ENCODE measurements around the gene ACTA2.
"Not testable (repeated sequence)": the region's sequence is repeated elsewhere in the genome, so short reads cannot be mapped to it uniquely, and the experiment has no call there.

ACTA2 gene

DNA sequence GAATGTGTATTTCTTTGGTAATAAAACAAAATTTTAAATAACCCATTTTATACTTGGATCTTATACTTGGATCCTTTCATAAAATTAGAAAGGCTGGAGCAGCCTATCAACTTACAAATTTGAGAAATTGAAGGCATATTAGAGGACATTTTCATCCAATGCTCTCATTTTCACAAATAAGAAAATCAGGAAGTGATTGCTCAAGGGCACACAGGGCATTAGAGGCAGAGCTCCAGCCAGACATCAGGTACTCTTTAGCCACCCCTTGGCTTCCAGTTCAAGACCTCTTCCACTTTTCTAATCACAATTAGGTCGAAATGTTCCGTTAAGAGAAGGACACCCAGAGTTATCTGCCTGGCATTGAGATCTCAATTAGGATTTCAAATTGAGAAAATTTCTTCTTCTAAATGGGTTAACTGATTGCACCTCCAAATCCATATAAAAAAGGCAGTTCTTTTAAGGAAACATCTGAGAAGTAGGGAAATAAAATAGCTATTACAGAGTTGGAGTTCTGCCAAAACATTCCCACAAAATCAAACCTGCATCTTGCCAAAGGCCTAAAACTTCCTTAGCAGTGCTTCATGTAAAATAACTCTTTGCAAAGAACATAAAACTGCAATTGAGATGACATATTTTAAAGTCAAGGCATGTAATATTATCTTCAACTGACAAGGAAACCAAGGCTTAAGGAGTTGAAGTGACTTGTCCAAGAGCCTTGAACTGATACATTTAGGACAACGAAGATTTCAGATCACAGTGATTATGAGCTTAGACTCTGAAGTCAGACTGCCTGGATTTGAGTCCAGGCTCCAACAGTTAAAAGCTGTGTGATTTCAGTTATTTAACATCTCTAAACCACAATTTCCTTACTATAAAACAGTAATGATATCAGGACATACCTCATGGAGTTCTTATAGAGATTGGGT is 2.4 kb downstream of the ACTA2 start:
- DNase-seq (ENCODE audit: low spot score) = no peak

DNA sequence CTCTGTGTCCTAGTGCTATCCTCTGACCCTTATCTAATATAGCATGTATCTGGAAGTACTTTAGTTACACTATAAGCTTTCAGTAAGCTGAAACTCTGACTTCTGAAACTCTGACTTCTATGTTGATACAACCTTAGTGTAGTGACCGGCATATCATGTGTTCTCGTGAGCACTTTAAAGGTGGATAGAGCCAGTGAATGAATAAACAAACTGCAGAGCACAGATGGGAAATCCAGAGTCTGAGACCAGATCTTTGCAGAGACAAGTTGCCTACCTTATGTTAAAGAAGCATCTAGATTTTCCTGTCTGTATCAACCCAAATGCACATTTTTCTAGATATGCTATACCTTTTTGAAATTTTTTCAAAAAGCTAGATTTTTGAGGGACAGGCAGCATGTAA is 3.5 kb downstream of the ACTA2 start:
- no peak for DNase-seq (ENCODE audit: low spot score)

DNA sequence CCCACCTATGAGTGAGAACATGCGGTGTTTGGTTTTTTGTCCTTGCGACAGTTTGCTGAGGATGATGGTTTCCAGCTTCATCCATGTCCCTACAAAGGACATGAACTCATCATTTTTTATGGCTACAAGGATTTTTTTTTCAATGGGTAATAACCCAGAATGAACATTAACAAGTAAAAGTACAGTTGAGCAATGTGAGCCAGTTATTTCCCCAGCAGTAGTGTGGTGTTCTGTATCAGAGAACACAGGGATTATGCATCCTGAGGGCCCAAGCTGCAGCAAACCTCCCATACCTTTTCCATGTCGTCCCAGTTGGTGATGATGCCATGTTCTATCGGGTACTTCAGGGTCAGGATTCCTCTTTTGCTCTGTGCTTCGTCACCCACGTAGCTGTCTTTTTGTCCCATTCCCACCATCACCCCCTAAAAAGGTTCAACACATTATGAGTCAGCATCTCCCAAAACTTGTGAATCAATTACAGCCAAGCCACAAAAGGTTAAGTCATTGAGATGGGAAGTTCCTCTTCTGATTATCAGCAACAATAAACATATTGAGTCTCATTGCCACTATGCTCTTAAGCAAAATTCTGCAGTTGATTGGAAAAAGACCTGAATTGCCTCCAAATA is 5.5 kb downstream of the ACTA2 start:
- no peak for DNase-seq (ENCODE audit: low spot score)

DNA sequence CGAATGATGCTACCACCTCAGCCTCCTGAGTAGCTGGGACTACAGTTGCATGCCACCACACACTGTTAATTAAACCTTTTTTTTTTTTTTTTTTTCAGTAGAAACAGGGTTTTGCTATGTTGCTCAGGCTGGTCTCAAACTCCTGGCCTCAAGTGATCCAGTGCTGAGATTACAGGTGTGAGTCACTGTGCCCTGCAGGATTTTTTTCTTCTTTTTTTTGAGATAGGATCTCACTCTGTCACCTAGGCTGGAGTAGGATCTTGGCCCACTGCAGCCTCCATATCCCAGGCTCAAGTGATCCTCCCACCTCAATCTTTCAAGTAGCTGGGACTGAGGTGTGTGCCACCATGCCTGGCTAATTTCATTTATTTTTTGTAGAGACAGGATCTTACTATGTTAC is 6.4 kb downstream of the ACTA2 start:
- DNase-seq (ENCODE audit: low spot score) = no peak

DNA sequence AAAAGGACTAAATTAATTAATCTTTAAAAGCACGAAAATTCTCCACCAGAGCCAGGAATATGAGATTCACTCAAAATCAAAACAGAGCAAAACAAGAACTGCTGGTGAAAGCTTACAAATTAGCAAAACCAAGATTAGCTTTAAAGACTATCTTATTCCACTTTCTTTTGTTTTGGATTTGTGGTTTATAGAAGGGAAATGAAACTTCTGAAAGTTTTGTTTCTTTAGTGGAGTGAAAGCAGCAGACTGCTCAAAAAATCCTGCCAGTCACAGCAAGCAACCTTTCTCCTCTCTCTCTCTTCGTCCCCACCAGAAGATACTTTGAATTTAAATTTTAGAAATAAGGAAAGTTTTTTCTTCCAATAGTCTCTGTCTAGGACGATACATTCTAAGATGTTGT is 7.8 kb downstream of the ACTA2 start:
- no peak for DNase-seq (ENCODE audit: low spot score)

DNA sequence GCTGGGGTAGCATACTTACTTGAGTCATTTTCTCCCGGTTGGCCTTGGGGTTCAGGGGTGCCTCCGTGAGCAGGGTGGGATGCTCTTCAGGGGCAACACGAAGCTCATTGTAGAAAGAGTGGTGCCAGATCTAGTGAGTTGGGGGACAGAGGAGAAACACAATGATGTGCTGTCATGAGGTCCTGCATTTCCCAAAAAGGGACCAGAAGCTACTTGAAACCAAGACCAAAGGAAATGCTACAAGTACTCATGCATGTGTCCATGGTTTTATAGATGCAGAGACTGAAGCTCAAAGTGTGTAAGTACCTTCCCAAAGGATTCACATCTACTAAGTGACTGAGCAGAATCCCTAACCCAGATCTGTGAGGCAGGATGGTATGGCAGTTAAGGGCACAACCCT is 8.8 kb downstream of the ACTA2 start:
- DNase-seq (ENCODE audit: low spot score) = no peak

DNA sequence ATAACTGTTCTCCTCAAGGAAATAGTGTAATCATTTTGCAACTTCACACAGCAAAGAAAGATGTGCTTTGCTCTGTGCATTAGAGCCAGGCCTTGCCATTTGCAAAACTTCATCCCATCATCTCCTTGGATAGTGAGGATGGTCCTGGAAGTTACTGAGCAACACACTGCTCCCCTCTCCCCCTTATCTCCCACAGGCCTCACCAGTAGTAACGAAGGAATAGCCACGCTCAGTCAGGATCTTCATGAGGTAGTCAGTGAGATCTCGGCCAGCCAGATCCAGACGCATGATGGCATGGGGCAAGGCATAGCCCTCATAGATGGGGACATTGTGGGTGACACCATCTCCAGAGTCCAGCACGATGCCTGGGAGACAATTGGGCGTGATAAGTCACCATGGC is 11.5 kb downstream of the ACTA2 start:
- DNase-seq (ENCODE audit: low spot score) = no peak

DNA sequence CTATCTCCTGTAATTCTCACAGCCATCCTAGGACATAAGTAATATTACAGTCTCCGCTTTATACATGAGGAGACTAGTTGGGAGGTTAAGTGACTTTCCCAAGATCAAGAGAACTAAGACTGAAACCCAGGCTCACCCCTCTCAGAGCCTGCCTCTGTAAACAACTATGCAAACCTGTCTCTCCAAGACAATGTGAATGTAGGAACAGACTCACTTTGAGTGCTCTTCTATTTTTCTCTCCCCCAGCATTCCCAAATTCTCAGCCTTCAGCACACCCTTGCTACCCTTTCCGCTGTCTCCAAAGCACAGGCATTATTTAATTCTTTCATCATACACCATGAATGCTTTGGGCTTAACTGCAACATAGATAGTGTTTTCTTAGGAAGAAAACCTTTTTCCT is 13.6 kb downstream of the ACTA2 start:
- DNase-seq (ENCODE audit: low spot score) = no peak

DNA sequence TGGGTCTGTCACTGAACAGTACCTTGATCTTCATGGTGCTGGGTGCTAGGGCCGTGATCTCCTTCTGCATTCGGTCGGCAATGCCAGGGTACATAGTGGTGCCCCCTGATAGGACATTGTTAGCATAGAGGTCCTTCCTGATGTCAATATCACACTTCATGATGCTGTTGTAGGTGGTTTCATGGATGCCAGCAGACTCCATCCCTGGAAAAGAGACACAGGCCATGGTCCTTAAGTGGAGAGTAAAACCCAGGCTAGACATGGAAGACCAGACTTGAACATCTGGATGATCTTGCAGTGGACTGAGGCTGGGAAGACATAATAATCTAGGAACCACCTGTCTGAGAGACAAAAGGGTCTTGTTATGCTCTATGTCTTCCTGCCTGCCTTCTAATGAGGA is 14.5 kb downstream of the ACTA2 start:
- DNase-seq (ENCODE audit: low spot score) = no peak

DNA sequence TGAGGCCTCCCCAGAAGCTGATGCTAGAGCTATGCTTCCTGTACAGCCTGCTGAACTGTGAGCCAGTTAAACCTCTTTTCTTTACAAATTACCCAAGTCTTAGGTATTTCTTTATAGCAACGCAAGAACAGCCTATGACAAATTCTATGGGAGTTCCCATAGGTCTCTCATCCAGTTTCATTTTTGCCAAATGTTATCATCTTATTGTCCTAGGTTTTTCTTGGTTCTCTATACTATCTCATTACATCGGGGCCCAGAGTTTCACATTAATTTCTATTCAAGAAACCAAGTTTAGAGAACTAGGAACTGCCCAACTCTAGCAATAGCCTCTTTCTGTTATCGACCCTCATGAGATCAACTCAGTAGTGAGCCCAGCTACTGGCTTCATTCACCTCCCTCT is 15.9 kb downstream of the ACTA2 start:
- DNase-seq (ENCODE audit: low spot score) = no peak

DNA sequence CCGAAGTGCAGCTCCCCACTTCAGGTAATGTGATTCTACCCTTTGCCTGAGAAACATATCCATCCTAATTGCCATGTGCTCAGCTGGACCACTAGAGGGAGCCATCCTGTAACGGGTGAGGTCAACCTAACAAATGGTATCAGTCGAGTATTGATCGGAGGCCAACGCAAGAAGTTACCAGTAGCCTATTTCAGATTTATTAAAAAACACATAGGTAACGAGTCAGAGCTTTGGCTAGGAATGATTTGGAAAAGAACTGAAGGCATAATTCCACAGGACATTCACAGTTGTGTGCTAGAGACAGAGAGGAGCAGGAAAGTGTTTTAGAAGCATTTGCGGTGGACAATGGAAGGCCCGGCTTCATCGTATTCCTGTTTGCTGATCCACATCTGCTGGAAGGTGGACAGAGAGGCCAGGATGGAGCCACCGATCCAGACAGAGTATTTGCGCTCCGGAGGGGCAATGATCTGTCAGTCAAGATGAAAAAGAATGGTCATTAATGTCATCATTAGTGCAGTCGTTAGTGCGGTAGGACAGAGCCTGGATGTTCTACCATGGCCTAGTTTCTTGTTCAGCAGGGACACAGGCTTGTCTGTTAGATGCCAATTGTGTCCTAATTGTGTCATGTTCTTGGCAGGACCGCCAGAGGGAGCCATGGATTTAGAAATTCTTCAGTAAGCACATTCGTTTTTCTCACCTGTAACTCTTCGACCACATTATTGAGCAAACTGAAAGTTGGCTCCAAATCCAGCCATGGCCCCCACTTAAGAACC is 17.5 kb downstream of the ACTA2 start:
- DNase-seq (ENCODE audit: low spot score) = peak; percentile 83

DNA sequence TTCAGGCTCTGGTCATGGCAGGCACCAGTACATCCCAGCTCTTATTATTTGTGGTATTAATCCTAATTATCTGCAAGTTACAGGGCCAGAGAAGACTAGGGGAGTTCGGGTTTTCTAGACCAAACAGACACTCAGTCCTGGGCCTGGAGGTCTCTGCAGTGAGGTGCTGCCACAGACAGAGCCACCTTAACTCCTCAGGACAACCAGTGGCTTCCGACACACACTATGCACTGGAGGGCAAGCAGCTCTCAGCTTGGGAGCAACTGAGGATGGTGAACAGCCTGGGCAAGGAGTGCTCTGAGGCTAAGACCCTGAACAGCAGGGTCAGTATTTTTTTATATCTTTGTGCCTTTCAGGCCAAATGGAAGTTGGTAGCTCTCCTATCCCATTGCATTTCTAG is 19.0 kb downstream of the ACTA2 start:
- DNase-seq (ENCODE audit: low spot score) = no peak

DNA sequence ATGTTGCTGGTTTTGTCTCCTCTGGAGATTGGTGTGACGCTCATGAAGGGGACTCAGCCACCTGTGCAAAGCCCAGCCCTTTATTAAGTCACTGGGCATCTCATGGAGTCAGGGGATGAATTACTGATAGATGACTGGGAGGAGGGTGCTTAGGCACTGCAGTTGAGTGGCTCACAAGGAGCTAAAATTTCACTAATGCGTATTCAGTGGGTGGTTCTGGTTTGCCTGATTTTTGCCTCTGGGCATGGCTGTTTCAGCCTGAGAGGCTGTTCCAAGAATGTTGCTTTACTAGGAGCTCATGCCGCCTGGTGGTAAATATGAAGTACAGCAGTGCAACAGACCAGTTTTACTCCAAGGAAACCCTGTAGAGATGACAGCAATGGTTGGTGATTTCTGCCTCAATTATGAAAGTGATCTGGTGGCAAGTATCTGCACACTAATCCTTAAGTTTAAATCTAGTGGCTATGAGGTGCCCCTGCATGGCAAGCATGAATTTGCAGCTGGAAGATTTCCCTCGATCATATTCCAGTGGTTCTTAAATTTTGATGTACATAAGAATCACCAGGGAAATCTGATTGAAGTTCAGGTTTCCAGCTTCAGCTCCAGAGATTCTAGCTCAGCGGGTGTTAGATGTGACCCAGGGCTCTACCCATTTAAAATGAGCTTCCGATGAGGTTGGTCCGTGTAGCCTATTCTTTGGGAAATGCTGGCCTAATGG is 19.9 kb downstream of the ACTA2 start:
- DNase-seq (ENCODE audit: low spot score) = peak; percentile 70

DNA sequence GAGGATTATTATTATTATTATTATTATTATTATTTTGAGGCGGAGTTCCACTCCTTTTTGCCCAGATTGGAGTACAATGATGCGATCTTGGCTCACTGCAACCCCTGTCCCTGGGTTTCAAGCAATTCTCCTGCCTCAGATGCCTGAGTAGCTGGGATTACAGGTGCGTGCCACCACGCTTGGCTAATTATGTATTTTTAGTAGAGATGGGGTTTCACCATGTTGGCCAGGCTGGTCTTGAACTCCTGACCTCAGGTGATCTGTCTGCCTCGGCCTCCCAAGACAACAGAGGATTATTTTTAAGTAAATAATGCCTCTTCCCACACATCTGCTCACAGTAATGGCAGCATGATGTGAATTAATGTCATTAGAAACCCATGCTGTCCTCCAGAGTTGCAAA is 20.5 kb downstream of the ACTA2 start:
- not testable (repeated sequence) for DNase-seq (ENCODE audit: low spot score)

DNA sequence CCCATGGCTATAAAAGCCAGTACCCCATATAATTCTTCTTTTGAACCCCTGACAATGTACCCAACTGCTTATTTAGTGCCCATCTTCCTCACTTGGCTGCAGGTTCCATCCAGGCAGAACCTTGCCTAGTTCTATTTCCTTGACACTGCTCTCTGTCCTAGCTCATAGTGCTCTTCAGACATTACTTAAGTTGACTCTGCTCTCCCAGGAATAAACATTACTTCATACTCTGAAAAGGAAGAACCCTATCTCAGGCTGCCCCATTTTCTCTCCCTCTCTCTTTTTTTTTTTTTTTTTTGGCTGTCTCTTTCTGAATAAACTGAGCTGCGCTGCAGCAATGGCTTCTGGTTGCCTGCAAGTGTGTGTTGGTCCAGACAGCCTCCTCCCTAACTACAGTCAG is 21.0 kb downstream of the ACTA2 start:
- no peak for DNase-seq (ENCODE audit: low spot score)

DNA sequence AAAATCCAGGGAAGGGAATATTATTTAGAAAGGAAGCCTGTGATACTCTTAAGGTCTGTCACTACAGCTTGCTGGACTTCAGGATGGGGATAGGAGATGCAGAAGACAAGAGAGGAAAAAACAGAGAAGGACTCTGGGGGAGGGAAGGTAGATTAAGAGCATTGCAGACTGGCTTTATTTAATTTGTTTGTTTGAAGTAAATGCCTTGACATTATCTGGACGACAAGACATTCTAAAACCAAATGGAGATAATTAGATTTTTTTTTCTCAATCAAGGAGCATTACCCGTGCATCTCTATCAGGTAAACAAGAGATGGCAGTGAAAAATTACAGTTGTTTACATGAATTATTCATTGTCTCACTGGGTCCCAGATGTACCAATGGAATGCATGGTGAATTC is 24.3 kb downstream of the ACTA2 start:
- DNase-seq (ENCODE audit: low spot score) = no peak

DNA sequence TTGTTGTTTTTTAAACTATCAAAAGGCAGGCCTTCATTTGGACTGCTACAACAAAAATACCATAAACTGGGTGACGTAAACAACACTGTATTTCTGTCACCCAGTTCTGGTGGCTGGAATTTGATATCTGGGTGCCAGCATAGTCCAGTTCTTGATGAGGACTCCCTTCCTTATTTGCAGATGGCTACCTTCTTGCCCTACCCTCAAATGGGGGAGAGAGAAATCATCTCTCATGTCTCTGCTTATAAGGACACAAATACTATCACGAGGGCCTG is 25.2 kb downstream of the ACTA2 start:
- DNase-seq (ENCODE audit: low spot score) = no peak

DNA sequence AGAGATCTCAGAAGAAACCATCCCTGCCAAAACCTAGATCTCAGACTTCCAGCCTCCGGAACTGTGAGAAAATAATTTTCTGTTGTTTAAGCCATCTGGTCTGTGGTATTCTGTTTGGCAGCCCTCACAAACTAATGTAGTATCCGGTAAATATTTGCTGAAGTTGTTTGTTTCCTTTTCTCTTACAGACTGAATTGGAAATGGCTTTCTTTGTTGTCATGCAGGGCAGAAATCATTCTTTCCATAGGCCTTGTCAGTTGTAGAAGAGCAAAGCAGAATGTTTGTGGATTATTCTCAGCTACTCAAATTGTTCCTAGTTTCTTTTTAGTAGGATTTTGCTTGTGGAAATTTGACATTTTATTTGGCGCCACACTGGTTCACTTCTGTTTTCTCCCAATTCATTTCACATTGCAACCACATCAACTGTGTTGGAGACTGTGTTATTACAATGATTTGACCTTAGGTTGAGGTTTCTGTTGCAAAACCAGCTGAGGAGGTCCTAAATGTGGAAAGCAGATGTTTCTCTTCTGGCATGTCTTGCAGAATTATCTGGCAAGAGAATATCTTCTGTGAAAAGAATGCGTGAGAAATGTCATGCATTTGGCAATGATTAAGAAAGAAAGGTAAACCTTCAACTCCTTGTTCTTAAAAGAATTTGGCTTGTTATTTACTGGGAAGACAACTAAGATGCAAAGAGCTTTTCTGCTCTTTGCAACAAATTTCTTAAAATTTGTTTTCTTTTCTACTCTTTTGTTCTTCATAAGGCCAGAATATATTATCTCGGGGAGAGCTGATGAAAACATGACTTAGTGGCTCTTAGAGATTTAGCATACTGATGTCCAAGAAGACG is 25.8 kb downstream of the ACTA2 start:
- DNase-seq (ENCODE audit: low spot score) = no peak

DNA sequence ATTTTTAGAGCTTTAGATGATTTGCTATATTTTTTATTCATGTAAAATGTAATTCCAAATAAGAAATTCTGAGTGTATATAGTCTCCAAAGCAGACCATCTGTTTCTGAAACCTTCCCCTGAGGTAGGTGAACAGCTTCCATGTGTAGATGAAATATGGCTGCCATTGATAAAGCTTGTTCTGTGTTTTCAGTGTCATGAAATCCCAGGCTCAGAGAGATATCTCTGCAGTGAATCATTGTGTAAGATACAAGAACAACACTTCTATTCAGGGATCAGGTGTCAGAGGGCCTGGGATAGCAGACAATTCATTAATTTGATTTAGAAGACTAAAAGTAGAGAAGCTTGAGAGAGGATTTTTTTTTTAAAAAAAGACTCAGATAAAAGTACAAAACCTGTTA is 29.1 kb downstream of the ACTA2 start:
- no peak for DNase-seq (ENCODE audit: low spot score)

DNA sequence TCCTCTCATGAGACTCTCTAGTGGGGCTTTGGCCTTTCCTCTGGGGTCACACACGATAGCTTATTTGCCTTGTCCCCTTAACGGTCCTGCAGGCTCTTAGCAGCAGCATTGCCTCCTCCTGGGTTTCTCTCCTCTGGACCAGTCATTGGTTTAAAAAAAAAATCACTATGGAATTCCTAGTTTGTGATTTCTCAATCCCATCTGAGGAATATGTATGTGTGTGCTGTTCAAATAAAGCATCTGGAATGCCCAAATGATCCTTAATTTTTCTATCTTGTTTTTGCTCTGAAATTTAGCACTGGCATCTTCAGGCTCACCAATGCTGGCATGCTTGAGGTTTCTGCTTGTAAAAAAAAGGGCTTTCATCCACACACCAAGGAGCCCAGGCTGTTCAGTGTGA is 30.5 kb downstream of the ACTA2 start:
- no peak for DNase-seq (ENCODE audit: low spot score)

DNA sequence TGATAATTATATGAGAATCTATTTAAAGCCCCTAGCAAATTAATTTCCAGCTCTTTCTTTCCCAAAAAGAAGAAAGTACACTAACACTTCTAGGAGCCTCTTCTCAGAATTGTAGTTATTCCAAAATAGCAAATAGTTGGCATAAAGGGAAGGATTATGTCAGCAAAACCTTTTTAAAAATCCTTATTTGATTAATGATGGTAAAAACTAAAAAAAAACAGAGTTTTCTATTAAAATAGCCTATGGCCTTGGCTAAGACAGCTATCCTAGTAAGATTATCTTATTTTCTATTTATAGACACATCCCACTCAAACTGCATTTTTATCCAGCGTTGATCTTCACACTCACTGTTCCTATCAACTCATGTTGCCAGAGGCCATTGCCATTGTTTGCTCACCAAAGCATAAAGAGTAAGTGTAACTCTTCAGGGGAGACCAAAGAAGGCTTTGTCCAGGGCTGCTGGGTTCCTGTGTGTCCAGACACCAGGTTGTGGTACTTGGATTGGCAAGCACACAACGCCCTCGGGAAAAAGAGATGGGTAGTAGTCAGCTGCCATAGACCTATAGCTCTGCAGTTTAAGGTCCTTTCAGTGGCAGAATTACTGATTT is 31.5 kb downstream of the ACTA2 start:
- DNase-seq (ENCODE audit: low spot score) = no peak
